Panc1 (cell line): ENCODE results near the gene TRAPPC6A. TPM values are rescaled to one million over a fixed set of nuclear protein-coding genes. Genes with fewer than 3 reads are reported as not detected.

Experiments used
- ATAC-seq: fragments of 200-7000 bp; cut with Tn5 transposase; 2 replicates; pipeline ENCODE4 v1.9.1; 2020; ENCODE audit warnings: mild to moderate bottlenecking, moderate library complexity
- BruUV-seq: library from RNA; stranded (reverse); fragments of 400-500 nt; replicated peaks from 2 replicates; lab custom pipeline; 2021; lab: Mats Ljungman, UMichigan
- CTCF ChIA-PET: fragments of 300-600 bp; sonication (Branson Sonifier 250); formaldehyde crosslinking; loops from one replicate; lab custom pipeline; 2022; ENCODE audit warnings: antibody characterized with exemption; lab: Charles Lee
- POLR2A ChIA-PET: fragments of 300-600 bp; sonication (Branson Sonifier 250); formaldehyde crosslinking; loops from one replicate; lab custom pipeline; 2022; ENCODE audit warnings: antibody characterized with exemption; lab: Charles Lee
- DNase-seq: peaks from one replicate; pipeline ENCODE4 v3.0.0-alpha.2; 2010; ENCODE audit warnings: low read depth, low spot score
- H3K27ac ChIP-seq: 2 replicates; pipeline ENCODE4 v1.5.1; 2011; ENCODE audit warnings: mild to moderate bottlenecking, low read length, inconsistent platforms
- H3K27me3 ChIP-seq: fragments of 200-500 bp; sonication (Bioruptor generic); 2 replicates; pipeline ENCODE4 v1.6.0; 2014; ENCODE audit warnings: low read length, inconsistent platforms; ENCODE audit not compliant: control insufficient read depth, insufficient read depth
- H3K36me3 ChIP-seq: fragments of 200-500 bp; sonication (Bioruptor generic); 2 replicates; pipeline ENCODE4 v1.5.1; 2014; ENCODE audit warnings: inconsistent platforms, mild to moderate bottlenecking, low read length, moderate library complexity; ENCODE audit not compliant: control insufficient read depth, insufficient read depth
- H3K4me1 ChIP-seq: 2 replicates; pipeline ENCODE4 v1.5.1; 2011; ENCODE audit warnings: inconsistent platforms, mild to moderate bottlenecking, low read length, moderate library complexity; ENCODE audit not compliant: control insufficient read depth, insufficient read depth
- H3K4me3 ChIP-seq, 2 experiments: 2 replicates each; pipeline ENCODE4 v1.5.1; 2011 to 2012; ENCODE audit warnings: low read depth in 2 of 2, low read length in 2 of 2, mild to moderate bottlenecking in 2 of 2, inconsistent platforms in 1 of 2, moderate library complexity in 1 of 2
- H3K9me3 ChIP-seq: fragments of 200-500 bp; sonication (Bioruptor generic); 2 replicates; pipeline ENCODE4 v1.5.1; 2014; ENCODE audit warnings: low read depth, mild to moderate bottlenecking, inconsistent platforms, low read length, moderate library complexity; ENCODE audit not compliant: control insufficient read depth, insufficient read depth
- POLR2AphosphoS5 ChIP-seq: IDR thresholded peaks from 2 replicates; pipeline ENCODE4 v1.6.1; 2012; ENCODE audit warnings: mild to moderate bottlenecking, low read depth, low read length, moderate library complexity
- SIN3A ChIP-seq: IDR thresholded peaks from 2 replicates; pipeline ENCODE4 v1.6.1; 2012; ENCODE audit warnings: low read depth, mild to moderate bottlenecking, low read length, moderate library complexity, borderline replicate concordance; ENCODE audit not compliant: insufficient read depth
- TCF7L2 ChIP-seq: IDR thresholded peaks from 2 replicates; pipeline ENCODE4 v1.6.1; 2011; ENCODE audit warnings: mild to moderate bottlenecking, low read depth, low read length, inconsistent platforms
- in situ Hi-C: cut with HindIII; loops from 2 replicates; pipeline ENCODE4 v1.10.0; 2016; ENCODE audit warnings: low sequenced_read_pairs, low pct_unique_long_range_greater_than_20kb
- intact Hi-C: fragments of 100-400 bp; cut with micrococcal nuclease; formaldehyde crosslinking; loops from one replicate; pipeline ENCODE4 v1.10.0; 2022; ENCODE audit not compliant: unreplicated experiment
- total RNA-seq: library from RNA; stranded (reverse); gene quantifications from one replicate; pipeline ENCODE4 v1.2.1, GENCODE V29; 2021; ENCODE audit not compliant: unreplicated experiment
- TF ChIP-seq, protein P1 (sequence below), 2 experiments: IDR thresholded peaks; 2 replicates each; pipeline ENCODE4 v1.6.1; 2011 to 2012; ENCODE audit warnings: low read depth in 2 of 2, control low read depth in 1 of 2, low read length in 1 of 2, mild to moderate bottlenecking in 1 of 2, moderate library complexity in 1 of 2; ENCODE audit not compliant: insufficient read depth in 1 of 2
- TF ChIP-seq, protein P2 (sequence below): fragments of 450-650 bp; IDR thresholded peaks from 2 replicates; pipeline ENCODE4 v1.5.1; 2017; ENCODE audit warnings: mild to moderate bottlenecking

Gene TRAPPC6A
- total RNA-seq, 1 experiment from 2014 or later = 24.7 TPM

DNA sequence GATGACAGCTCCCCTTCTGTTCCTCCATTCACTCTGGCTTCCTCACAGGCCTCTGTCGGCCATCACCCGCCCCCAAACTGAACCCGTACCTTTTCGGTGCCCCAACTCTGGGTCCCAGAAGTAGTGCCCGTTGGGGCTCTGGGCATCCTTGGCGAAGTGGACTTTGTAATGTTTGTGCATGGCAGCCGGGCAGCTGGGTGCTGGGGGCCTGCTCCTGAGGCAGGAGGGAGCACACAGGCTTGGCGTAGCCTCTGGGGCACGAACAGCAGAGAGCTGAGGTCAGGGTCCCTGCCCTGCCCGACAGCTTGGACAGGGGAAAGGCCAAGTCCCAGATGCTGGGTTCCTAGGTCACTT, 18.1 kb downstream of the TRAPPC6A start:
- CTCF ChIA-PET = no interaction called here
- in situ Hi-C loops = no loop called here

DNA sequence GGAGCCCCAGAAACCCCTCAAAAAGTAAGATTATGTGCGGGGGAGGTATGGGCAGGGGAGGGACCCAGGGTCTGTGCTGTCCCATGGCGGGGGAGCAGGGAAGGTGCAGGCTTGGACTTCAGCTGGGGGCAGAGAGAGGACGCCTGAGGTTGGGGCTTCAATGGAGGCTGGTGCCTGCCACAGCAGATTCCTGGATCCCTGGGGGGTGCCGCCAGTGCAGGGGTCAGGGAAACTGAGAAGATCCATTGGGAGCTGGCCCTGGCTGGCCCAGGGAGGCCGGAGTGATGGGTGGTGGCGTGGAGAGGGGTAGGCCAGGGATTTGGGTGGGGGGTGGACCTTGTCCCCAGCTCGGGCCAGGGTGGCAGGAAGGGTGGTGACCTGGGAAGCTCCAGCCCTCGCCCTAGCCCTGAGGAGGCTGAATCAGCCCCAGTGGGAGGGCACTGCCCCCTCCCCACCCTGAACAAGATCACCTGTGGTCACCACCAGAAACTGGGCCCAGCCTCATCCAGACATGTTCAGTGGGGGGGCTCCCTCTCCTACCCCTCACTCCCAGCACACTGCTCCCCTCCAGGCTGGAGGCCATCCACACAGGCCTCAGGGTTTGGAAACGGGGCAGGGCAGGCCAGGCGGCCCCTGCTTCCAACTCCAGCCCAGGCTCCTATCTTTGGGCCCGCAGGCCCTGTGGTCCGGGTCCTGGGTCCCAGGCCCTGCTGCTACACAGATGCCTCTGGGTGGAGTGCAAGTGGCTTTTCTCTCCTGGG, 18.6 kb downstream of the TRAPPC6A start:
- BruUV-seq = no TSS peak
- TF ChIP-seq TCF7L2 (no peak), POLR2AphosphoS5 (no peak), SIN3A (no peak)
- TF ChIP-seq, protein P1, sequence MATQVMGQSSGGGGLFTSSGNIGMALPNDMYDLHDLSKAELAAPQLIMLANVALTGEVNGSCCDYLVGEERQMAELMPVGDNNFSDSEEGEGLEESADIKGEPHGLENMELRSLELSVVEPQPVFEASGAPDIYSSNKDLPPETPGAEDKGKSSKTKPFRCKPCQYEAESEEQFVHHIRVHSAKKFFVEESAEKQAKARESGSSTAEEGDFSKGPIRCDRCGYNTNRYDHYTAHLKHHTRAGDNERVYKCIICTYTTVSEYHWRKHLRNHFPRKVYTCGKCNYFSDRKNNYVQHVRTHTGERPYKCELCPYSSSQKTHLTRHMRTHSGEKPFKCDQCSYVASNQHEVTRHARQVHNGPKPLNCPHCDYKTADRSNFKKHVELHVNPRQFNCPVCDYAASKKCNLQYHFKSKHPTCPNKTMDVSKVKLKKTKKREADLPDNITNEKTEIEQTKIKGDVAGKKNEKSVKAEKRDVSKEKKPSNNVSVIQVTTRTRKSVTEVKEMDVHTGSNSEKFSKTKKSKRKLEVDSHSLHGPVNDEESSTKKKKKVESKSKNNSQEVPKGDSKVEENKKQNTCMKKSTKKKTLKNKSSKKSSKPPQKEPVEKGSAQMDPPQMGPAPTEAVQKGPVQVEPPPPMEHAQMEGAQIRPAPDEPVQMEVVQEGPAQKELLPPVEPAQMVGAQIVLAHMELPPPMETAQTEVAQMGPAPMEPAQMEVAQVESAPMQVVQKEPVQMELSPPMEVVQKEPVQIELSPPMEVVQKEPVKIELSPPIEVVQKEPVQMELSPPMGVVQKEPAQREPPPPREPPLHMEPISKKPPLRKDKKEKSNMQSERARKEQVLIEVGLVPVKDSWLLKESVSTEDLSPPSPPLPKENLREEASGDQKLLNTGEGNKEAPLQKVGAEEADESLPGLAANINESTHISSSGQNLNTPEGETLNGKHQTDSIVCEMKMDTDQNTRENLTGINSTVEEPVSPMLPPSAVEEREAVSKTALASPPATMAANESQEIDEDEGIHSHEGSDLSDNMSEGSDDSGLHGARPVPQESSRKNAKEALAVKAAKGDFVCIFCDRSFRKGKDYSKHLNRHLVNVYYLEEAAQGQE (IDR thresholded peaks at IDR 0.05; ENCODE audit: insufficient read depth in 1 of 2, low read depth in 2 of 2, low read length in 1 of 2) = no peak
- TF ChIP-seq, protein P2, sequence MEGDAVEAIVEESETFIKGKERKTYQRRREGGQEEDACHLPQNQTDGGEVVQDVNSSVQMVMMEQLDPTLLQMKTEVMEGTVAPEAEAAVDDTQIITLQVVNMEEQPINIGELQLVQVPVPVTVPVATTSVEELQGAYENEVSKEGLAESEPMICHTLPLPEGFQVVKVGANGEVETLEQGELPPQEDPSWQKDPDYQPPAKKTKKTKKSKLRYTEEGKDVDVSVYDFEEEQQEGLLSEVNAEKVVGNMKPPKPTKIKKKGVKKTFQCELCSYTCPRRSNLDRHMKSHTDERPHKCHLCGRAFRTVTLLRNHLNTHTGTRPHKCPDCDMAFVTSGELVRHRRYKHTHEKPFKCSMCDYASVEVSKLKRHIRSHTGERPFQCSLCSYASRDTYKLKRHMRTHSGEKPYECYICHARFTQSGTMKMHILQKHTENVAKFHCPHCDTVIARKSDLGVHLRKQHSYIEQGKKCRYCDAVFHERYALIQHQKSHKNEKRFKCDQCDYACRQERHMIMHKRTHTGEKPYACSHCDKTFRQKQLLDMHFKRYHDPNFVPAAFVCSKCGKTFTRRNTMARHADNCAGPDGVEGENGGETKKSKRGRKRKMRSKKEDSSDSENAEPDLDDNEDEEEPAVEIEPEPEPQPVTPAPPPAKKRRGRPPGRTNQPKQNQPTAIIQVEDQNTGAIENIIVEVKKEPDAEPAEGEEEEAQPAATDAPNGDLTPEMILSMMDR = no peak
- no peak overlapping the region for H3K27ac ChIP-seq
- no peak overlapping the region for H3K4me3 ChIP-seq
- intact Hi-C loops (no loop called here), in situ Hi-C loops (no loop called here)
- no peak for ATAC-seq
- no peaks in the 10 kb centered on the region for H3K4me1 ChIP-seq
- H3K36me3 ChIP-seq = no peaks in the 10 kb centered on the region
- H3K27me3 ChIP-seq = no peaks in the 10 kb centered on the region
- POLR2A ChIA-PET = no interaction called here
- no peak for DNase-seq
- H3K9me3 ChIP-seq = no peaks in the 10 kb centered on the region
- CTCF ChIA-PET = no interaction called here

More for the DNA sequence above, 18.1 kb downstream of the TRAPPC6A start:
- DNase-seq (no peak), ATAC-seq (no peak)
- no peak overlapping the region for H3K27ac ChIP-seq
- POLR2A ChIA-PET = no interaction called here
- H3K9me3 ChIP-seq = no peaks in the 10 kb centered on the region
- no TSS peak for BruUV-seq
- TF ChIP-seq, protein P2 = no peak
- TF ChIP-seq, protein P1 (IDR thresholded peaks at IDR 0.05; ENCODE audit: insufficient read depth in 1 of 2, low read depth in 2 of 2, low read length in 1 of 2) = no peak
- TF ChIP-seq TCF7L2 (no peak), SIN3A (no peak), POLR2AphosphoS5 (no peak)
- no peak overlapping the region for H3K4me3 ChIP-seq
- no peaks in the 10 kb centered on the region for H3K27me3 ChIP-seq
- no peaks in the 10 kb centered on the region for H3K36me3 ChIP-seq
- H3K4me1 ChIP-seq = no peaks in the 10 kb centered on the region
- intact Hi-C loops = no loop called here
